ENCODE results near the gene CBS.
"Not testable (repeated sequence)": the region's sequence is repeated elsewhere in the genome, so short reads cannot be mapped to it uniquely, and the experiment has no call there.

DNA sequence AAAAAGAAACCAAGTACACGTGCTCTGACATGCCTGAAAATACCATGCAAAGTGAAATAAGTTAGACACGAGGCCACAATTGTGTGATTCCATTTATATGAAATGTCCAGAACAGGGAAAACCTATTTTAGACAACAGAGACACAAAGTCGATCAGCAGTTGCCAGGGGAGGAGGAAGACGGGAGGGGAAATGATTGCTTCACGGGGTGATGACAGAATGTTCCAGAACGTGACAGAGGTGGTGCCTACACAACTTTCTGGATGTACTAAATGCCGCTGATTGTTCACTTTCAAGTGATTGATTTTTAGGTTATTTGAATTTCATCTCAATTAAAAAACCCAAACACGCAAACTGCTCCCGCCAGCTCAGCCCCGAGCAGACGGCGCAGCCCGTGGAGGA is 22.5 kb downstream of the CBS start:
- TF ChIP-seq POLR2A, POLR2AphosphoS5 (IDR thresholded peaks at IDR 0.05): not testable (repeated sequence)
- TF ChIP-seq, protein P1, sequence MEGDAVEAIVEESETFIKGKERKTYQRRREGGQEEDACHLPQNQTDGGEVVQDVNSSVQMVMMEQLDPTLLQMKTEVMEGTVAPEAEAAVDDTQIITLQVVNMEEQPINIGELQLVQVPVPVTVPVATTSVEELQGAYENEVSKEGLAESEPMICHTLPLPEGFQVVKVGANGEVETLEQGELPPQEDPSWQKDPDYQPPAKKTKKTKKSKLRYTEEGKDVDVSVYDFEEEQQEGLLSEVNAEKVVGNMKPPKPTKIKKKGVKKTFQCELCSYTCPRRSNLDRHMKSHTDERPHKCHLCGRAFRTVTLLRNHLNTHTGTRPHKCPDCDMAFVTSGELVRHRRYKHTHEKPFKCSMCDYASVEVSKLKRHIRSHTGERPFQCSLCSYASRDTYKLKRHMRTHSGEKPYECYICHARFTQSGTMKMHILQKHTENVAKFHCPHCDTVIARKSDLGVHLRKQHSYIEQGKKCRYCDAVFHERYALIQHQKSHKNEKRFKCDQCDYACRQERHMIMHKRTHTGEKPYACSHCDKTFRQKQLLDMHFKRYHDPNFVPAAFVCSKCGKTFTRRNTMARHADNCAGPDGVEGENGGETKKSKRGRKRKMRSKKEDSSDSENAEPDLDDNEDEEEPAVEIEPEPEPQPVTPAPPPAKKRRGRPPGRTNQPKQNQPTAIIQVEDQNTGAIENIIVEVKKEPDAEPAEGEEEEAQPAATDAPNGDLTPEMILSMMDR (IDR thresholded peaks at IDR 0.05) = not testable (repeated sequence)

Measured in stomach (tissue), 4 donors.